ENCODE data around the gene SPPL2B.
A peak's percentile ranks its signal among the peaks of the same experiment; 100 is the strongest.

SPPL2B gene

DNA sequence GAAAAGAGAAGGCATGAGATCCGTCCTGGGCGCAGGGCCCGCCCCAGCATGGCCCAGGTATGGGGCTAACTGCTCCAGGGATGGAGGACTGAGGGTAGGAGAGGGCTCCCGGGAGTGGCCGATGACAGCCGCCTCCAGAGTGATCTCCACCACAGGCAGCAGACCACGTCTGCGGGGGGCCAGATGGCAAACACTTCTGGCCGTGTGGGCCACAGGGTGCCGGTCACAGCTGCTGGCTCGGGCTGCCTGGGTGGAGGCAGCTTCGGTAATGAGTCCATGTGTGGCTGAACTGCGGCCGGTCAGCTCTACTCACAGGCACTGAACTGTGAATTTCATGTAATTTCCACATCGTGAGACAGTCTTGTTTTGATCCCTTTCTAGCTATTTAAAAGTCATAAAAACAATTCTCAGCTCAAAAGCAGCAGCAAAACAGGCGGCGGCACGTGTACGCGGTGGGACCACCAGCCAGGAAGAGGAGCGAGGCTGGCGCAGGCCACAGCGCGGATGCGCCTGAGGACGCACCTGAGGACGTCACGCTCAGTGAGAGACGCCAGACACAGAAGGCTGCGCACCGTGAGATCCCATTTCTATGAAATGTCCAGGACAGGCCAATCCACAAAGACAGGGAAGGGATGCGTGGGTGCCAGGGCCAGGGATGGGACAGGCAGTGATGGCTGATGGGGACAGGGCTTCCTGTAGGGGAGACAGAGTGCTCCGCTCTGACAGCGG is 4.1 kb upstream of the SPPL2B start:
- DNase-seq (ENCODE audit: low read depth): no peak

GRCh38 chr19:2325281-2326046 is 3.0 kb upstream of the SPPL2B start:
- no peak for DNase-seq (ENCODE audit: low read depth)

DNA sequence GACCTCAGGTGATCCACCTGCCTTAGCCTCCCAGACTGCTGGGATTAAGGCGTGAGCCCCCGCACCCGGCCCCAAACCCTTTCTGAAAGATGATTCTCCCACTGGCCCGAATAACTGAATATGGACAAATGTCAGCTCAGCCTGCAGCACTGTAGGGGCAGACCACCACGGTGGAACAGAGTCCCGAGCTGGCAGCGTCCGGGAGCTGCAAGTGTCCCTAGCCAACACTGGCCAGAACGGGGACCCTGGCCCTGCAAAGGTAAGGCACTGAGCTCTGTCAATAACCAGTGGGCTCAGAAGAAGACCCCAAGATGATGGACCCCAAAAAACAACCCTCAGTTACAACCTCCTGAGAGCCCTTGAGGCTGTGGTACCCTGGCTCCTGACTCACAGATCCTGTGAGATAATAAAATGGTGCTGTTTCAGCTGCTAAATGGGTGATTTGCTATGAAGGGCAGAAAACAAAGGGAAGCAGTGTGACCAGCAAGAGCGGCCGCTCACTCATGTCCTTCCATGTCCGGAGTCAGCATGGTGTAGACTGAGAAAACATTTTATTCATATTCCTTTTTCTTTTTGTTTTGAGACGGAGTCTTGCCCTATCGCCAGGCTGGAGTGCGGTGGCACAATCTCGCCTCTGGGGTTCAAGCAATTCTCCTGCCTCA is 1.7 kb upstream of the SPPL2B start:
- DNase-seq (ENCODE audit: low read depth): no peak

GRCh38 chr19:2327773-2328400 is 597 bp upstream of the SPPL2B start:
- peak; percentile 79 for DNase-seq (ENCODE audit: low read depth)

DNA sequence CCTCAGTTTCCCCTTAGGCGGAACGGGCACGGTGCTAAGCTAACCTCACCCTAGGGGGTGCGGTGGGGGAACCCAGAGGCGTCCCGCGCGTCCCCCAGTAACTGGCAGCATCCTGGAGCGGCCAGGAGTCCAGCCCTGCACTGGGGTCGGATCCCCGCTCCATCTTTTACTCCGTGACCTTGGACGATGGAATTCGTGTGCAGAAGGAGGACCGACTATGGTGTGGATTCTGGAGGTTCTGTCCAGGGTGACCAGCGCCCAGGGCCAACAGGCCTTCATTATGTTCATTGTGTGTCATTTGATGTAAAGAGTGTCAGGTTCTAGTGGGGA is 630 bp downstream of the SPPL2B start:
- DNase-seq (ENCODE audit: low read depth): no peak

DNA sequence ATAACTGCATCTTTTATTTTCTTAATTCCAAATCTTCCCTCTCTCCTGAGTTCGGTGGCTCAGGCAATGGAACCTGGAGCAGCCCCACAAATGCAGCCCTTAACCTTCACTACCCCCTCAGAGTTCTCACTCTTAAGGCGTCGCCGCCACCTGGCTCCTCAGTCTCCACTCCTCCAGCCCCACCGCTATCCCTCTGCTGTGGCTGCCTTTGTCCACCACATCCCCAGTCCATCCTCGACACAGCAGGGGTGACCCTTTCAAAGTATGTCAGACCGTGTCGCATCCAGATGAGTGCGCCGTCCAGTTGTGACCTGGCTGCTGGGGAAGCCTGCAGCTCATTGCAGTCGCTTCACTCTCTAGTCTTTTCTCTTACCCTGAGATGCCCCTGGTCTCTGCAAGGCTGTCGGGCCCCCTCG is 1.0 kb downstream of the SPPL2B start:
- DNase-seq (ENCODE audit: low read depth): no peak

DNA sequence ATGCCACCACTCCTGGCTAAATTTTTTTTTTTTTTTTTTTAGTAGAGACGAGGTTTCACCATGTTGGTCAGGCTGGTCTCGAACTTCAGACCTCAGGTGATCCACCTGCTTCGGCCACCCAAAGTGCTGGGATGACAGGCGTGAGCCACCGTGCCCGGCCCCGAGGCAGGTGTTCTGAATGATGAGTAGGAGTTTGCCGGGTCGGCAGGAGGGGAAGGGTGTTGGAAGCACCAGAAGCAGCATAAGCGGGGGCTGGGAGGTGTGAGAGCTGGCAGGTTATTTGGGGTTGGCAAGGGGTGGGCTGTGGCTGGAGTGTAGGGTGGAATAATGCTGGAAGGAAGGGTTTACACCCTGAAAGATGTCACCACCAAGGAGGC is 1.8 kb downstream of the SPPL2B start:
- DNase-seq (ENCODE audit: low read depth): no peak

DNA sequence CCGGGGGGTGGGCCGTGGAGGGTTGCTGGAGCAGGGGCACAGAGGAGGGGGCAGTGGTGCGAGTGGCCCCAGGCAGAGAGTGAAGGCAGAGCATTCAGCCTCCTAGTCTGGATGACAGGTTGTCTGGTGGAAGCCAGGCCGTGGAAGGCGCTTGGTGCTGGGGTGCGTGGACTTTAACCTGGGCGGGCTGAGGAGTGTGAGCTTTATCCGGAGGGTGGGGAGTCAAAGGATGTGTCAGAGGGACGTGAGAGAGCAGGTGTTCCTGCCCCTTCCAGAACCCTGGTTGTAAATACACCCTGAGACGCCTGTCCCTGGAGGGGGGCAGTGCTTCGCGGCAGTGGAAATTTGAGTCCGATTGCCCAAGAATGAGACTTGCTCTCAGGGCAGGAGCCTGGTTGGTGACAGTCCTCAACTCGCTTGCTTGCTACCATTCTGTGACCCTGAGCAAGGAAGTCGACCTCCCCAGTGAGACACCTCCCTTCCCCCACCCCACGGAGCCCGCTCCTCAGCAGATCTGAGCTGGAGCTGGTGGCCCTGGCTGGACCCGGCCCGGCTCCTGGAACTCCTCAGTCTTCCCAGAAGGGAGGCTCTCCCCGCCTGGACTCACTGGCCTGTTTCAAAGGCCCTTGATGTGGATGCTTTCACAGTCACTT is 2.3 kb downstream of the SPPL2B start:
- no peak for DNase-seq (ENCODE audit: low read depth)

GRCh38 chr19:2331601-2332246 is 3.2 kb downstream of the SPPL2B start:
- no peak for DNase-seq (ENCODE audit: low read depth)

GRCh38 chr19:2332341-2333026 is 4.0 kb downstream of the SPPL2B start:
- DNase-seq (ENCODE audit: low read depth): no peak

DNA sequence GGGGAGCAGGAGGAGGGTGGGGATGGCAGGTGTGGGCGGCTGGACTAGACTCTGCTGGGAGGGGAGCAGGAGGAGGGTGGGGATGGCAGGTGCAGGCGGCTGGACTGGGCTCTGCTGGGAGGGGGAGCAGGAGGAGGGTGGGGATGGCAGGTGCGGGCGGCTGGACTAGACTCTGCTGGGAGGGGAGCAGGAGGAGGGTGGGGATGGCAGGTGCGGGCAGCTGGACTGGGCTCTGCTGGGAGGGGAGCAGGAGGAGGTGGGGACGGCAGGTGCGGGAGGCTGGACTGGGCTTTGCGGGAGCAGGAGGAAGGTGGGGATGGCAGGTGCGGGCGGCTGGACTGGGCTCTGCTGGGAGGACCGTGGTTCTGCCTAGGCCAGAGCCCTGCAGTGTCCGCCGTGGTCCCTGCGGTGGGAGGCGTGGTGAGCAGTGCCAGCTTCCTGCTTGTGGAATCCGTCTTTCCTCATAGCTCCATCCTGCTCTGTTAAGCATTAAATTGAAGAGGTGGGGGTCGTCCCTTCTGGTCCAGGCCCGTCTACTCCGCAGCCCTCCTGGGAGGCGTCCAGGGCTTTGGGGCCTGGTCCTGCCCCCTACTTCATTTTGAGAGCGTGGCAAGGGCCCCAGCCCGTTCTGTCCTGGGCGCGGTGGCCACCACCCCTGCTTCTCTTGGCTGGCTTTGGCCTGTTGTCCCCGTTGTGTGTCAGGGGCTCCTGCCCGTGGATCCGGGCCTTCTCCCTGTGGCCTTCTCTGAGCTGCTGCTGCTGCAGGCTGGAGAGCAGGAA is 4.7 kb downstream of the SPPL2B start:
- no peak for DNase-seq (ENCODE audit: low read depth)

GRCh38 chr19:2333807-2334211 is 5.3 kb downstream of the SPPL2B start:
- DNase-seq (ENCODE audit: low read depth): no peak

DNA sequence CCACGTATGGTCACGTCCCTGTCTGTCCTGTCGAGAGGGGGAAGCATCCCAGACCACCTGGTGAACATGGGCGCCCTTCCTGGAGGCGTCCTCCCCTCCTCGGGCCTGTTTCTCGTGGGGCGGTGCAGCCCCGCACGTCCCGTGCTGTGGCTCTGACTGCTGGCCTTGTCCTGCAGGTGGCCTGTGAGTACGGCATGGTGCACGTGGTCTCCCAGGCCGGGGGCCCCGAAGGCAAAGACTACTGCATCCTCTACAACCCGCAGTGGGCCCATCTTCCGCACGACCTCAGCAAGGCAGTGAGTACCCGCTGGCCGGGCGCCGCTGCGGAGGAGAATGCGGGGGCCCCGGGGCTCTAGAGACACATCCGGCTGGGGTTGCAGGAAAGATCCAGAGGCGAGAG is 5.9 kb downstream of the SPPL2B start:
- DNase-seq (ENCODE audit: low read depth): no peak

DNA sequence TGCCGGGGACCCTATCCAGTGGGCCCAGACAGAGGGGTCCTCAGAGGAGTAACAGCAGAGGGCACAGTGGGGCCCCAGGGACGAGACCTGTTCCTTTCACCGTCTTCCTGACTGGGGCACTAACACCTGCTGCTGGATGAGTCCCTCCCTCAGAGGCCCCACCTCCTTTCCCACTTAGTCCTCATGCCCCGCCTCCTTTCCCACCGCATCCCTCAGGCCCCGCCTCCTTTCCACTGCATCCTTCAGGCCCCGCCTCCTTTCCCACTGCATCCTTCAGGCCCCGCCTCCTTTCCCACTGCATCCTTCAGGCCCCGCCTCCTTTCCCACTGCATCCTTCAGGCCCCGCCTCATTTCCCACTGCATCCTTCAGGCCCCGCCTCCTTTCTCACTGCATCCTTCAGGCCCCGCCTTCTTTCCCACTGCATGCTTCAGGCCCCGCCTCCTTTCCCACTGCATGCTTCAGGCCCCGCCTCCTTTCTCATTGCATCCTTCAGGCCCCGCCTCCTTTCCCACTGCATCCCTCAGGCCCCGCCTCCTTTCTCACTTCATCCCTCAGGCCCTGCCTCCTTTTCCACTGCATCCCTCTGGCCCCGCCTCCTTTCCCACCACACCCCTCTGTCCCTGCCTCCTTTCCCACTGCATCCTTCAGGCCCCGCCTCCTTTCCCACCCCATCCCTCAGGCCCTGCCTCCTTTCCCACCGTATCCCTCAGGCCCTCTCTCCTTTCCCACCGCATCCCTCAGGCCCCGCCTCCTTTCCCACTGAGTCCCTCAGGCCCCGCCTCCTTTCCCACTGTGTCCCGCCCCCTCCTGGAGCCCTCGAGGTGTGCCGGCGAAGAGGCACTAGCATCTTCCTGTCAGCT is 6.7 kb downstream of the SPPL2B start:
- DNase-seq (ENCODE audit: low read depth): no peak

- DNase-seq (ENCODE audit: low read depth): no peak
Observed at GRCh38 chr19:2335848-2336247, 7.4 kb downstream of the SPPL2B start.

- DNase-seq (ENCODE audit: low read depth): no peak
Observed at GRCh38 chr19:2336528-2337328, 8.2 kb downstream of the SPPL2B start.

DNA sequence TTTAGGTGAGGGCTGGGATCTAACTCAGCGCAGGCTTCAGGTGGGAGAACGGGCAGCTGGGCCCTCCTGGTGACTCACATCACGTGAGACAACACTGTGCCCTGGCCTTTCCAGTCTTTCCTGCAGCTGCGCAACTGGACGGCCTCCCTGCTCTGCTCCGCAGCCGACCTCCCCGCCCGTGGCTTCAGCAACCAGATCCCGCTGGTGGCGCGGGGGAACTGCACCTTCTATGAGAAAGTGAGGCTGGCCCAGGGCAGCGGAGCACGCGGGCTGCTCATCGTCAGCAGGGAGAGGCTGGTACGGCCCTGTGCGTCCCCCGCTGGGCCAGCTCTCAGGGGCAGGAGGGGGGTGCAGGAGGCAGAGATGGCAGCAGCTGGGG is 8.8 kb downstream of the SPPL2B start:
- peak; percentile 37 for DNase-seq (ENCODE audit: low read depth)

DNA sequence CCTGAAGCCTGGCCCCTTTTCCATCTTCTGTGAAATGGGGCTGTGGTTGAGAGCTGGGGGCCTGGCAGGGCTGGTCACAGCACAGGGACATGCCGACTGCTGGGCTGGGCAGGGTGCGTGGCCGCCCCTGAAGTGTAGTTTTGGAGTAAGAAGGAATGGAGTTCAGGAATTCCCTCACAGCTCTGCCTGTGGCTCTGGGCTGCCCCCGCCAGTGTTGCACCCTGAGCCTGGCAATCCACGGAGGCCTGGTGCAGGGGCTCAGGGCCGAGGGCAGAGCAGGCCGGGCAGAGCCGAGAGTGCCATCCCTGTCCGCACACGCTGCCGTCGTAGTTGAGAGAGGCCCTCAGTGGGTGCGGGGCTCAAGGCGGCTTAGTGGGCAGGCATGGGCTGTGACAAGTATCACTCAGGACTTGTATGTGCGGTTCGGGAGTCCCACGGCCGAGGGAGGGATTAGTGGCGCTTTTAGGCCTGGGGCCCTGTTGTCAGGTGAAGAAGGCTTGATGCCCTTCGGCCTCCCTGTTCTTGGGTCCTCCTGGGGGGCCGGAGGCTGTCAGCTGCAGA is 9.7 kb downstream of the SPPL2B start:
- DNase-seq (ENCODE audit: low read depth): no peak

Measured in non-pigmented ciliary epithelial cell (primary cell).